Measurements from ENCODE around the gene CENPP. TPM values are rescaled to one million over a fixed set of nuclear protein-coding genes. Genes with fewer than 3 reads are reported as not detected.

CENPP gene
- total RNA-seq, 1 donor from 2014 or later: 9.3 TPM

- no peak overlapping the region for H3K27ac ChIP-seq
- H3K9me3 ChIP-seq: no peaks in the 10 kb centered on the region
- DNase-seq (ENCODE audit: extremely low spot score in 2 of 2): no peak
- no peaks in the 10 kb centered on the region for H3K4me1 ChIP-seq
- H3K4me3 ChIP-seq: no peak overlapping the region
- intact Hi-C loops (cut with DNase I): no loop called here
- H3K27me3 ChIP-seq: no peaks in the 10 kb centered on the region
- no peaks in the 10 kb centered on the region for H3K36me3 ChIP-seq
- TF ChIP-seq, protein P1, sequence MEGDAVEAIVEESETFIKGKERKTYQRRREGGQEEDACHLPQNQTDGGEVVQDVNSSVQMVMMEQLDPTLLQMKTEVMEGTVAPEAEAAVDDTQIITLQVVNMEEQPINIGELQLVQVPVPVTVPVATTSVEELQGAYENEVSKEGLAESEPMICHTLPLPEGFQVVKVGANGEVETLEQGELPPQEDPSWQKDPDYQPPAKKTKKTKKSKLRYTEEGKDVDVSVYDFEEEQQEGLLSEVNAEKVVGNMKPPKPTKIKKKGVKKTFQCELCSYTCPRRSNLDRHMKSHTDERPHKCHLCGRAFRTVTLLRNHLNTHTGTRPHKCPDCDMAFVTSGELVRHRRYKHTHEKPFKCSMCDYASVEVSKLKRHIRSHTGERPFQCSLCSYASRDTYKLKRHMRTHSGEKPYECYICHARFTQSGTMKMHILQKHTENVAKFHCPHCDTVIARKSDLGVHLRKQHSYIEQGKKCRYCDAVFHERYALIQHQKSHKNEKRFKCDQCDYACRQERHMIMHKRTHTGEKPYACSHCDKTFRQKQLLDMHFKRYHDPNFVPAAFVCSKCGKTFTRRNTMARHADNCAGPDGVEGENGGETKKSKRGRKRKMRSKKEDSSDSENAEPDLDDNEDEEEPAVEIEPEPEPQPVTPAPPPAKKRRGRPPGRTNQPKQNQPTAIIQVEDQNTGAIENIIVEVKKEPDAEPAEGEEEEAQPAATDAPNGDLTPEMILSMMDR (IDR thresholded peaks at IDR 0.05): no peak
- TF ChIP-seq POLR2A (IDR thresholded peaks at IDR 0.05): no peak
- TF ChIP-seq POLR2AphosphoS5 (IDR thresholded peaks at IDR 0.05; ENCODE audit: insufficient read depth in 1 of 2, low read depth in 1 of 2): no peak
Measured at GRCh38 chr9:92529124-92529523, 203.4 kb downstream of the CENPP start.

DNA sequence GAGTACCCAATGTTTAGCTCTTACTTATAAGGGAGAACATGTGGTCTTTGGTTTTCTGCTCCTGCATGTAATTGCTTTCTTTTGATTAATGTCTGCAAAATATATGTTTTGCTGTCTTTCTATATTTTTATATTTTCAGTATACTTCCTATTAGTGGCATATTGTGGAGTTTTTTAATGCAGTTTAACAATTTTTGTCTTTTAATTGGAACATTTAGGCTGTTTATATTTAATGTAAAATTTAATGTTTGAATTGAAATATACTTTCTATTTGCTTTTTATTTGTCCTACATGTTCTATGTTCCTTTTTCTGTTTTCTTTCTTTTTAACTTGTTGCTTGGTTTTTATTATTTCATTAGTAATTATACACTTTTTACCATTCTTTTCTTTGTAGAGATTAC is 205.1 kb downstream of the CENPP start:
- DNase-seq (ENCODE audit: extremely low spot score in 2 of 2): no peak
- H3K27me3 ChIP-seq: no peaks in the 10 kb centered on the region
- no peaks in the 10 kb centered on the region for H3K36me3 ChIP-seq
- H3K4me3 ChIP-seq: no peak overlapping the region
- no peak overlapping the region for H3K27ac ChIP-seq
- TF ChIP-seq, protein P1 (IDR thresholded peaks at IDR 0.05): no peak
- intact Hi-C loops (cut with DNase I): no loop called here
- no peaks in the 10 kb centered on the region for H3K4me1 ChIP-seq
- no peaks in the 10 kb centered on the region for H3K9me3 ChIP-seq

DNA sequence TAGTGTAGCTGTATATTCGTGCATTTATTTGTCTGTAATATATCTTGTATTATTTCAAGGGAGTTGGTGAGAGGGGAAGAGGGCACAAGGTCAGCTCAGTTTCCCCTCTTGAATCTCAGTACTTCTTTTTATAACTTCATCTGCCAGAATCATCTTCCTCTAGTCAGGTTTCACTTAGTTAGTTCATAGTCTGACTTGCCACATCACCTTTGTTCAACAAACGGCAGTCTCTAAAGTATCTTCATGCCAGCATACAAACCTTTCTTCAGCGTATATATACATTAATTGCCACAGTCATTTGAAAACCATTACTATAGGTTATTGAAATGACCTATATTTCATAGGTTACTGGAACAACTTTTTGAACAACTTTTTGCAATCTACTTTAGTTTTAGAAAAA is 208.5 kb downstream of the CENPP start:
- no peak for DNase-seq (ENCODE audit: extremely low spot score in 2 of 2)
- no peaks in the 10 kb centered on the region for H3K9me3 ChIP-seq
- H3K36me3 ChIP-seq: no peaks in the 10 kb centered on the region
- H3K27me3 ChIP-seq: no peaks in the 10 kb centered on the region
- H3K27ac ChIP-seq: peak overlapping the region; percentile 10
- no peak for TF ChIP-seq POLR2AphosphoS5 (IDR thresholded peaks at IDR 0.05; ENCODE audit: insufficient read depth in 1 of 2, low read depth in 1 of 2)
- no peak for TF ChIP-seq POLR2A (IDR thresholded peaks at IDR 0.05)
- peaks cover 9% of the 10 kb centered on the region for H3K4me1 ChIP-seq
- intact Hi-C loops (cut with DNase I): no loop called here
- H3K4me3 ChIP-seq: peak overlapping the region in 1 of 2 donors; percentile 28

- Histone ChIP-seq H3K27ac (peak overlapping the region; percentile 74), H3K4me3 (peak overlapping the region; percentile 20 to 28), H3K4me1 (peaks cover 9% of the 10 kb centered on the region), H3K9me3 (no peaks in the 10 kb centered on the region), H3K36me3 (no peaks in the 10 kb centered on the region), H3K27me3 (no peaks in the 10 kb centered on the region)
- DNase-seq (ENCODE audit: extremely low spot score in 2 of 2): no peak
- intact Hi-C loops (cut with DNase I): no loop called here
- TF ChIP-seq, protein P1 (IDR thresholded peaks at IDR 0.05): no peak
- no peak for TF ChIP-seq POLR2A (IDR thresholded peaks at IDR 0.05)
- TF ChIP-seq POLR2AphosphoS5 (IDR thresholded peaks at IDR 0.05; ENCODE audit: insufficient read depth in 1 of 2, low read depth in 1 of 2): no peak
Measured at GRCh38 chr9:92534674-92535073, 208.9 kb downstream of the CENPP start.

DNA sequence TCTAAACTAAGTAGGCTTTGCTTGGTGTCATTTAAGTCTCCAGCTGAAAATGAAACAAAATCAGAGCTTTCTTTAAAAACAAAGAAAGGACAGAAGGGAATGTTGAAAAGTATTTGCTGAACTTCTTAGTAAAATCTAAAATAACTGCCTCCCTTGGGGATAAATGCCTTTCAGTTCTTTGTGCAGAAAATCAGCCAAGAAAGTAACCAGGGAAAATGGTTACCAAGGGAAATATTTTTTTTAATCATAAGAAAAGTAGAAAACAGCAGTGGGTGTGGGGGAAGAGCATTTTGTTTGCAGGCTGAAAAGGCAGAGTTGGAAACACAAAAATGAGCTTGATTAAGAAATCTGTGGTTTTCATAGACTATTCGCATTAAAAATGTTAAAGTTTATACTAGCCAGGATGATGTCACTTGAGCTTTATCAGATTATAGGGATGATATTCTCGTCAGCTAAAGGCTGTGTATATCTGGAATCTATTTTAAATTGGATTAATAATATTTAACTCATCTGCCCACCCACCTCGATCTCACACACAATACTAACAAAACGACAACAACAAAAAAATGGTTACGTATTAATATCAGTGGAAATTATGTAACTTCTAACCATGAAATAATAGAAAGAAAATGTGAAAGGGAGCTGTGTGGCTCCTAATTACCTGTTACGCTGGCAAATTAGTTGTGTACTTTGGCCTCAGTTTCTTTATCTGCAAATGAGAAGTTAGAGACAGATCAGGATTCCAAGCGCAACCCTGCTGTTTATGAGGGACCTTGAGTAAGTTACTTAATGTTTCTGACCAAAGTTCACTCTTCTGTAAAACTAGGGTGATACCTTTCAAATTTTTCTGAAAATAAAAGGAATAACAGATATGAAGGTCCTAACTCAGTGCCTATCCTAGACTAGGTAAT is 210.4 kb downstream of the CENPP start, which contains the start of gene ECM2:
TSS of gene ECM2 (minus strand) at position 51 of the 911 bp plus-strand sequence. CDS start 13,124 bp downstream, outside the sequence.
- Histone ChIP-seq H3K9me3 (no peaks in the 10 kb centered on the region), H3K27ac (peak within 1 kb of the TSS; percentile 74), H3K27me3 (no peaks in the 10 kb centered on the region), H3K4me3 (peak within 1 kb of the TSS; percentile 20 to 28), H3K36me3 (no peaks in the 10 kb centered on the region), H3K4me1 (peaks cover 9% of the 10 kb centered on the region)
- intact Hi-C loops (cut with DNase I): no loop called here
- TF ChIP-seq POLR2AphosphoS5 (IDR thresholded peaks at IDR 0.05; ENCODE audit: insufficient read depth in 1 of 2, low read depth in 1 of 2): no peak
- TF ChIP-seq, protein P1 (IDR thresholded peaks at IDR 0.05): no peak
- TF ChIP-seq POLR2A (IDR thresholded peaks at IDR 0.05): no peak
- no peak for DNase-seq (ENCODE audit: extremely low spot score in 2 of 2)

Data from vagina (tissue), 2 donors.